Right lobe of liver (tissue), 6 donors: ENCODE results near the gene TSPAN9. TPM values are rescaled to one million over a fixed set of nuclear protein-coding genes. Genes with fewer than 3 reads are reported as not detected.

Source experiments
- ATAC-seq, 4 donors: fragments of 200-7000 bp; cut with Tn5 transposase; one replicate each; pipeline ENCODE4 v1.9.1; 2020; ENCODE audit warnings: mild to moderate bottlenecking in 4 of 4, moderate library complexity in 4 of 4
- DNase-seq, 3 donors: peaks; one replicate each; pipeline ENCODE4 v3.0.0-alpha.2; 2020
- H3K27ac ChIP-seq, 3 donors: fragments of 200-600 bp; one replicate each; pipeline ENCODE4 v1.8.0; 2022
- H3K27me3 ChIP-seq, 2 donors: fragments of 200-600 bp; one replicate each; pipeline ENCODE4 v1.8.0; 2022
- H3K36me3 ChIP-seq, 4 donors: fragments of 200-600 bp; sonication (generic) in 1 of 4; one replicate each; pipeline versions ENCODE4 v1.5.1 to v1.8.0; 2017 to 2022; ENCODE audit warnings: control low read depth in 1 of 4
- H3K4me1 ChIP-seq, 4 donors: fragments of 200-600 bp; sonication (generic) in 1 of 4; one replicate each; pipeline versions ENCODE4 v1.5.1 to v1.8.0; 2017 to 2022; ENCODE audit warnings: control low read depth in 1 of 4
- H3K4me3 ChIP-seq, 3 donors: fragments of 200-600 bp; one replicate each; pipeline ENCODE4 v1.8.0; 2022
- H3K9me3 ChIP-seq, 4 donors: fragments of 200-600 bp; sonication (generic) in 1 of 4; one replicate each; pipeline versions ENCODE4 v1.5.1 to v1.8.0; 2017 to 2022; ENCODE audit warnings: control low read depth in 1 of 4
- POLR2A ChIP-seq: fragments of 450-650 bp; IDR thresholded peaks from one replicate; pipeline ENCODE4 v1.6.1; 2017; ENCODE audit warnings: antibody characterized with exemption, mild to moderate bottlenecking
- WGBS: methylation state at CpG from one replicate; pipeline ENCODE4 v1.1.6; 2018; ENCODE audit warnings: low coverage, low lambda C conversion rate; ENCODE audit not compliant: insufficient coverage; ENCODE audit errors: missing lambda C conversion rate; 5-methylcytosine and 5-hydroxymethylcytosine counted together
- intact Hi-C, 2 donors: fragments of 100-400 bp; cut with DNase I; formaldehyde crosslinking; loops; one replicate each; pipeline versions ENCODE4 v1.11.2 to v1.14.1; 2022
- total RNA-seq, 6 experiments: library from RNA; depleted of rRNA in 2 of 6; stranded (reverse); fragments of >200 nt in 2 of 6; fragmentation: NEBNext Ultra II Directional in 3 of 6; extraction: Animal tissue kit (Norgen Biotek cat#: 25700) in 3 of 6; gene quantifications; one replicate each; pipeline versions ENCODE4 v1.1.0 to v1.2.4, GENCODE V29; 2016 to 2023
- TF ChIP-seq, protein P1 (sequence below), 4 donors: fragments of 200-600 bp in 3 of 4; fragments of 450-650 bp in 1 of 4; IDR thresholded peaks; one replicate each; pipeline versions ENCODE4 v1.5.1 to v1.8.0; 2016 to 2022; ENCODE audit warnings: antibody characterized with exemption in 4 of 4, mild to moderate bottlenecking in 2 of 4
- donor health status: DM: no; HTN: yes; CAD: no.
- donor health status: DM: no; HTN: no; CAD: no.
- donor health status: DM: no; HTN: no; CAD: no.
- donor health status: DM: no; HTN: yes; CAD: no.
- donor health status: DM: no; HTN: yes; CAD: no.

TSPAN9 gene
- total RNA-seq, 6 experiments from 2014 or later = 23.7 to 53.2 (median 39.8) TPM

DNA sequence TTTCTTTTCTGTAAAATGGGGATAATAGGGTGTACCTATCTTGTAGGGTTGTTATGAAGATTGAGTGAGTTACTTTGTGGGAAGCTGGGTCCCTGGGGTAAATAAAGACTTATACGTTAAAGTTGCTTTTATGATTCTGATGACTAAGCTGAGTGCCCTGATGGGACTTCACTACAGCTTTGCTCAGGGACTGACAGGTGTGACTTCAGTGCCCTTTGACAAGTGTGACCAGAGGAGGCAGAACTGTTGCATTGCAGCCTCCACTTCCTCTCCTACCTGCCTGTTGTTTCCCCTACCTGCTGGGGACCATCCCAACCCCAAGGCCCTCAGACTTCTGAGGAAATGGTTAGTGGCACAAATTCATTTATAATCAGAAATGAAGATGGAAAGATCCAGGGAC lies 119.3 kb downstream of the TSPAN9 start:
- Histone ChIP-seq H3K4me1 (peaks cover 0 to under 1% (median 0%) of the 10 kb centered on the region in 4 donors), H3K27ac (no peak overlapping the region), H3K4me3 (no peak overlapping the region), H3K9me3 (no peaks in the 10 kb centered on the region), H3K27me3 (no peaks in the 10 kb centered on the region), H3K36me3 (no peaks in the 10 kb centered on the region)
- intact Hi-C loops = loop anchor here in 1 of 2 donors (10.0 kb wide), 1 partner anchor 52 kb away; no protein-coding TSS in a partner anchor
- no CpG with 5 or more reads among the region's 1 CpG for WGBS
- no peak for TF ChIP-seq POLR2A
- DNase-seq (no peak), ATAC-seq (no peak)

DNA sequence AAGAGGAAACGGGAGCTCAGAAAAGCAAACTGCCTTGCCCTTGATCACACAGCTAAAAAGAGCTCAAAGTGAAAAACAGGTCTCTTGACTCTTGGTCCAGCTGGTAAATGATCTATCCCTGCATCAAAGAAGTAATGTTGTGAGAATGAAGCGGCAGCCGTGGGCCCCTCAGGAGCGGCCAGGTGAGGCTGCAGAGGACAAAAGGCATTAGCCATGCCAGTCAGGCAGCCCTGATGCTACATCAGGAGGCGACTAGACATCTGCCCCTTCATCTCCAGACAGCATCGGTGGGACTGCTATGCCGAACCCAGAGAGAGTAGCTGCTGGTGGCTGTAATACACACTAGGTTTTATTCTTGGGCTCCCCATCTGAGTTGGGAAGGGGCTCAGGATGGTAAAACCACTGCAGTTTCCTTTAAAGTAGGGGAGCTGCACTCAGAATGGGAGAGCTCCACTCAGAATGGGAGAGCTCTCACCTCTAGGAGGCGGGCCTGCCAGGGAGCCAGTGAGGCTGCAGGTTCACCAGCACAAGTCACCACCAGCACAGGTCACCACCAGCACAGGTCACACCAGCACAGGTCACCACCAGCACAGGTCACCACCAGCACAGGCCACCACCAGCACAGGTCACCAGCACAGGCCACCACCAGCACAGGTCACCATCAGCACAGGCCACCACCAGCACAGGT lies 120.1 kb downstream of the TSPAN9 start:
- TF ChIP-seq POLR2A = no peak
- WGBS = 77% methylated on average over 4 of the region's 8 CpGs
- ATAC-seq = peak in 2 of 4 donors; percentile 43 to 47
- Histone ChIP-seq H3K27ac (no peak overlapping the region), H3K27me3 (no peaks in the 10 kb centered on the region), H3K9me3 (no peaks in the 10 kb centered on the region), H3K4me1 (no peaks in the 10 kb centered on the region), H3K36me3 (no peaks in the 10 kb centered on the region), H3K4me3 (no peak overlapping the region)
- intact Hi-C loops = loop anchor here in 1 of 2 donors (10.0 kb wide), 1 partner anchor 52 kb away; no protein-coding TSS in a partner anchor
- DNase-seq = no peak

DNA sequence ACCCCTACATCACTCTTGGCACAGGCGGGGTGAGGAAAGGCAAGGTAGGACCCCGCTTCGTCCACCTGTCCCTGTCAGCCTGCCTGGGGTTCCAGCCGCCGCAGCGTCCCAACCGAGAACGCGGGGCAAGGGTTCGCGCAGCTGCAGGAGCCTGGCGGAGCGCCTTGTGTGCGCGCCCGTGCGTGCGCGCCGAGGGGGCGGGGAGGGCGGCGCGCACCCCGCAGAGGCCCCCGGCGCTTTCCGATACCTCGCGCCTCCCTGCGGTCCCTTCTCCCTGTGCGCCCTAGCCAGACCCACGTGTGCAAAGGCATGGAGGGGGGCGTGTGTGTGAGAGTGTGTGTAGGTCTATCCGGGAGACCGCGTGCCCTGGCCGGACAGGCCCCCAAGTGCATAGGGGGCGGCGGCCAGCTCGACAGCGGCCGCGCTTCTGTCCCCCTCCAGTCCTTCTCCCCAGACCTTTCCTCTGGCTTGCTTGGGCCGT lies 122.4 kb downstream of the TSPAN9 start:
- WGBS = 21% methylated on average over 7 of the region's 45 CpGs
- DNase-seq = no peak

GRCh38 chr12:3200032-3200617 lies 122.9 kb downstream of the TSPAN9 start:
- no peak for DNase-seq

More for the DNA sequence above, 122.4 kb downstream of the TSPAN9 start:
- intact Hi-C loops = loop anchor here (10.0 kb wide), 3 partner anchors 55 to 125 kb away; partner anchors contain the start of gene TSPAN9 (in 1 of the 2)
- H3K27ac ChIP-seq = no peak overlapping the region
- TF ChIP-seq, protein P1, sequence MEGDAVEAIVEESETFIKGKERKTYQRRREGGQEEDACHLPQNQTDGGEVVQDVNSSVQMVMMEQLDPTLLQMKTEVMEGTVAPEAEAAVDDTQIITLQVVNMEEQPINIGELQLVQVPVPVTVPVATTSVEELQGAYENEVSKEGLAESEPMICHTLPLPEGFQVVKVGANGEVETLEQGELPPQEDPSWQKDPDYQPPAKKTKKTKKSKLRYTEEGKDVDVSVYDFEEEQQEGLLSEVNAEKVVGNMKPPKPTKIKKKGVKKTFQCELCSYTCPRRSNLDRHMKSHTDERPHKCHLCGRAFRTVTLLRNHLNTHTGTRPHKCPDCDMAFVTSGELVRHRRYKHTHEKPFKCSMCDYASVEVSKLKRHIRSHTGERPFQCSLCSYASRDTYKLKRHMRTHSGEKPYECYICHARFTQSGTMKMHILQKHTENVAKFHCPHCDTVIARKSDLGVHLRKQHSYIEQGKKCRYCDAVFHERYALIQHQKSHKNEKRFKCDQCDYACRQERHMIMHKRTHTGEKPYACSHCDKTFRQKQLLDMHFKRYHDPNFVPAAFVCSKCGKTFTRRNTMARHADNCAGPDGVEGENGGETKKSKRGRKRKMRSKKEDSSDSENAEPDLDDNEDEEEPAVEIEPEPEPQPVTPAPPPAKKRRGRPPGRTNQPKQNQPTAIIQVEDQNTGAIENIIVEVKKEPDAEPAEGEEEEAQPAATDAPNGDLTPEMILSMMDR (IDR thresholded peaks at IDR 0.05) = no peak
- TF ChIP-seq POLR2A = no peak
- H3K27me3 ChIP-seq = no peaks in the 10 kb centered on the region
- no peaks in the 10 kb centered on the region for H3K36me3 ChIP-seq
- no peak for ATAC-seq
- H3K9me3 ChIP-seq = no peaks in the 10 kb centered on the region
- H3K4me3 ChIP-seq = peak overlapping the region in 1 of 3 donors; percentile 21
- H3K4me1 ChIP-seq = no peaks in the 10 kb centered on the region

GRCh38 chr12:3200814-3201233 lies 123.6 kb downstream of the TSPAN9 start:
- H3K27ac ChIP-seq = no peak overlapping the region
- peak overlapping the region in 1 of 3 donors; percentile 21 for H3K4me3 ChIP-seq
- TF ChIP-seq, protein P1 (IDR thresholded peaks at IDR 0.05) = no peak
- TF ChIP-seq POLR2A = no peak
- intact Hi-C loops = loop anchor here in 1 of 2 donors (10.0 kb wide), 2 partner anchors 74 to 126 kb away; partner anchors contain the start of gene TSPAN9
- 34% methylated on average over 17 of the region's 41 CpGs for WGBS
- no peaks in the 10 kb centered on the region for H3K9me3 ChIP-seq
- no peaks in the 10 kb centered on the region for H3K36me3 ChIP-seq
- H3K4me1 ChIP-seq = no peaks in the 10 kb centered on the region
- no peak for DNase-seq
- H3K27me3 ChIP-seq = no peaks in the 10 kb centered on the region
- ATAC-seq = no peak

More at GRCh38 chr12:3200032-3200617, 122.9 kb downstream of the TSPAN9 start:
- H3K27ac ChIP-seq = no peak overlapping the region
- H3K36me3 ChIP-seq = no peaks in the 10 kb centered on the region
- ATAC-seq = peak in 3 of 4 donors; percentile 16 to 33 (median 21)
- TF ChIP-seq POLR2A = no peak
- TF ChIP-seq, protein P1 (IDR thresholded peaks at IDR 0.05) = no peak
- no peaks in the 10 kb centered on the region for H3K27me3 ChIP-seq
- 47% methylated on average over 4 of the region's 49 CpGs for WGBS
- peak overlapping the region in 2 of 3 donors; percentile 12 to 21 for H3K4me3 ChIP-seq
- no peaks in the 10 kb centered on the region for H3K4me1 ChIP-seq
- intact Hi-C loops = loop anchor here in 1 of 2 donors (10.0 kb wide), 2 partner anchors 75 to 125 kb away; partner anchors contain the start of gene TSPAN9
- H3K9me3 ChIP-seq = no peaks in the 10 kb centered on the region
